Body of pancreas (tissue), 4 donors: ENCODE measurements around the gene UTP25. TPM values are rescaled to one million over a fixed set of nuclear protein-coding genes. Genes with fewer than 3 reads are reported as not detected.
A peak's percentile ranks its signal among the peaks of the same experiment; 100 is the strongest.

Source experiments
- ATAC-seq: fragments of 150-250 bp; one replicate; pipeline ENCODE4 v1.9.1; 2016
- DNase-seq, 4 donors: peaks; one replicate each; pipeline ENCODE4 v3.0.0-alpha.2; 2019
- H3K27ac ChIP-seq, 4 donors: fragments of 200-600 bp; sonication (generic); 1 replicate in 3 of 4; 2 replicates in 1 of 4; pipeline versions ENCODE4 v1.5.1 to v1.6.1; 2016 to 2019; ENCODE audit warnings: mild to moderate bottlenecking in 1 of 4, mixed read lengths in 1 of 4, moderate library complexity in 1 of 4
- H3K27me3 ChIP-seq, 2 donors: fragments of 200-600 bp; sonication (generic); one replicate each; pipeline ENCODE4 v1.6.0; 2016; ENCODE audit warnings: mild to moderate bottlenecking in 1 of 2
- H3K36me3 ChIP-seq, 2 donors: fragments of 200-600 bp; sonication (generic); replicated peaks in 1 of 2; 2 replicates each; pipeline ENCODE4 v1.5.1; 2016; ENCODE audit warnings: low read depth in 2 of 2; ENCODE audit not compliant: insufficient read depth in 1 of 2
- H3K4me1 ChIP-seq: fragments of 200-600 bp; sonication (generic); one replicate; pipeline ENCODE4 v1.6.0; 2016
- H3K4me3 ChIP-seq, 2 donors: fragments of 200-600 bp; sonication (generic); 1 replicate in 1 of 2; 2 replicates in 1 of 2; pipeline ENCODE4 v1.5.1; 2016 to 2019
- H3K9me3 ChIP-seq, 3 donors: fragments of 200-600 bp; sonication (generic); 1 replicate in 2 of 3; 2 replicates in 1 of 3; pipeline ENCODE4 v1.5.1; 2016
- POLR2A ChIP-seq, 3 donors: fragments of 450-650 bp; IDR thresholded peaks; one replicate each; pipeline ENCODE4 v1.6.1; 2016; ENCODE audit warnings: antibody characterized with exemption in 3 of 3, mild to moderate bottlenecking in 2 of 3
- WGBS, 2 donors: methylation state at CpG; one replicate each; pipeline ENCODE4 v1.1.5; 2017; 5-methylcytosine and 5-hydroxymethylcytosine counted together
- intact Hi-C: fragments of 100-400 bp; cut with DNase I; formaldehyde crosslinking; loops from one replicate; pipeline ENCODE4 v1.15.1; 2023
- total RNA-seq, 2 donors: library from RNA; depleted of rRNA; stranded (reverse); fragments of >200 nt; gene quantifications; one replicate each; pipeline ENCODE4 v1.1.0, GENCODE V29; 2016
- TF ChIP-seq, protein P1 (sequence below), 7 experiments: fragments of 450-650 bp in 4 of 7; fragments of 200-600 bp in 3 of 7; sonication (generic) in 3 of 7; IDR thresholded peaks; one replicate each; pipeline ENCODE4 v1.5.1; 2016 to 2019; ENCODE audit warnings: antibody characterized with exemption in 7 of 7

Gene UTP25
- total RNA-seq, 2 donors from 2014 or later, result 2.0 to 5.7 TPM

DNA sequence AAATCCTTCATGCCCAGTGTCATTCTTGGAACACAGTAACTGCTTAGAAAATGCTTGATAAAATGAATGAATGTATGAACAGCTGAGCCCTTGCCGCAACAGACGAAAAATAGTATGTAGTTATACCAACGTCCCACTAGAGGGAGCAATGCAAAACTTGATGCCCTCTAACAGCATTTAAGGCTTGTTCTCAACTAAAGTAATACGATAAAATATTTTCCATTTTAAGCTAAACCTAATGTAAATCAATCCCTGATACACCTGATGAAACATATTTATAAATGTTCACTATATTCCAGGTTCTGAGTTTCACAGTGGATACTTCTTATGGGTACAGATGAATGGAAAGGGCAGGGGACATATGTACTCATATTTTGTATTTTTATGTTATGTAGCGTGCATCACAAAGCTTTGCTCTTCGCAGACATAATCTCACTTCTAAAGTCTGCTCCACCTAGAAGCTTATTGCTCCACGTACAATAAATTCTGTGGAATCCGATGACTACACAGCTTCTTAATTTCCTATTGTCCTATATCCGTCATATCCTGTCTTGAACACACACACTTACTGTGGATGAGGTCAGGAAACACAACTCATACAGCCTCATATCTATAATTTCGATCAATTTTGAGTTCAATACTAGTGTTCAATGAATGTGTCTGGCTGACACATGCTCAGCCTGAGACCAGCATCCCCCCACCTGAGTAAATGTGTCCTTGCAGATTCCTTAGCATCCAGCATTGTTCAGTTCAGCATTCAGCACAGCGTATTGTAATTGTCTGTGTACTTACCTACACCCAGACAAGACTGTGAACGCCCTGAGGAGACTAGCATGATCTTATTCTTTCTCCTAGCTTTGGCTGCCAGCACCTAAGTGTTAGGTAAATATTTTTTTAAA, 4.4 kb upstream of the UTP25 start:
- Histone ChIP-seq H3K36me3 (no peaks in the 10 kb centered on the region), H3K27me3 (no peaks in the 10 kb centered on the region), H3K4me1 (peaks cover 4% of the 10 kb centered on the region), H3K27ac (no peak overlapping the region), H3K9me3 (no peaks in the 10 kb centered on the region), H3K4me3 (no peak overlapping the region)
- TF ChIP-seq, protein P1, sequence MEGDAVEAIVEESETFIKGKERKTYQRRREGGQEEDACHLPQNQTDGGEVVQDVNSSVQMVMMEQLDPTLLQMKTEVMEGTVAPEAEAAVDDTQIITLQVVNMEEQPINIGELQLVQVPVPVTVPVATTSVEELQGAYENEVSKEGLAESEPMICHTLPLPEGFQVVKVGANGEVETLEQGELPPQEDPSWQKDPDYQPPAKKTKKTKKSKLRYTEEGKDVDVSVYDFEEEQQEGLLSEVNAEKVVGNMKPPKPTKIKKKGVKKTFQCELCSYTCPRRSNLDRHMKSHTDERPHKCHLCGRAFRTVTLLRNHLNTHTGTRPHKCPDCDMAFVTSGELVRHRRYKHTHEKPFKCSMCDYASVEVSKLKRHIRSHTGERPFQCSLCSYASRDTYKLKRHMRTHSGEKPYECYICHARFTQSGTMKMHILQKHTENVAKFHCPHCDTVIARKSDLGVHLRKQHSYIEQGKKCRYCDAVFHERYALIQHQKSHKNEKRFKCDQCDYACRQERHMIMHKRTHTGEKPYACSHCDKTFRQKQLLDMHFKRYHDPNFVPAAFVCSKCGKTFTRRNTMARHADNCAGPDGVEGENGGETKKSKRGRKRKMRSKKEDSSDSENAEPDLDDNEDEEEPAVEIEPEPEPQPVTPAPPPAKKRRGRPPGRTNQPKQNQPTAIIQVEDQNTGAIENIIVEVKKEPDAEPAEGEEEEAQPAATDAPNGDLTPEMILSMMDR (IDR thresholded peaks at IDR 0.05), result peak; percentile 45 to 74 (median 65)
- no peak for TF ChIP-seq POLR2A (IDR thresholded peaks at IDR 0.05)
- peak in 2 of 4 donors; percentile 19 to 22 for DNase-seq
- 31 to 32% methylated on average over 12 of the region's 12 CpGs for WGBS, 2 donors
- intact Hi-C loops, result no loop called here
- peak; percentile 23 for ATAC-seq

DNA sequence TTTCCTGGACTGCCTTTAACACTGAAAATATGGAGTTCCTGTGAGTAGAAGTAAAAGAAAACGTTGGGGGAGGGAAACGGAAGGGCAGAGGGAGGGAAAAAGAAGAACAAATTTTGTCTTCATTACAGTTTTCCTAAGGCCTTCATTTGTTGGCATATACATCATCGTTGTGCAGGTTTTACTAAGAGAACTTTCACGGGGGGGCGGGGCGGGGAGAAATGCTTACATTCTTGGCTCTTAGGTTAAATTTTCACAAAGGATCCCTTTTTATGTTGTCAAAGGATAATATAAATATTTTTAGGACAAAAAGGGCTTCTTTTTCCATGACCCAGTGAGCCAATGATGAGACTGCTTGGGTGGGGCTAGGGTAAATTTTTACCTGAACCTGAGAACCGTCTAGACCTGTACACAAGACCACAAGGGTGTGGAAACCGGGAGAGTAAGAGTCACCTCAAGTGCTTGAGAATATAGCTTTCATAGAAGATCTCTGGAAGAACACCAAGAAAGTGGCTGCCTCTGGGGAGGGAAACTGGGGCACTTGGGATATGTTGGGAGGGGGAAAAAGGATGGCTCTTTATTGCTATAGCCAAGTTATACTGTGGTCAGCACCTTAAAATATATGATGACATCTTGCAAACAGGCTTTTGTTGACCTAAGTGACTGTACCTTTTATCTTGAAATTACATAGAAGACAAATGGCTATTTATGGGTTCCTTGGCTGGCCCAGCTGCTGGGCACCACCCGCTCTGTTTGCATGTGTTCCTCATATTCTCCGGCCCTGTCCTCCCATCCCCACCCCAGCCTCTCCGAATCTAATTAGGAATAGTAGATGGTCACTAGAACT, 2.0 kb upstream of the UTP25 start:
- TF ChIP-seq, protein P1 (IDR thresholded peaks at IDR 0.05), result no peak
- TF ChIP-seq POLR2A (IDR thresholded peaks at IDR 0.05), result no peak
- 60 to 64% methylated on average over 11 of the region's 11 CpGs for WGBS, 2 donors
- ATAC-seq, result no peak
- no peak for DNase-seq
- intact Hi-C loops, result no loop called here
- Histone ChIP-seq H3K27me3 (no peaks in the 10 kb centered on the region), H3K36me3 (peaks cover under 1 to 2% of the 10 kb centered on the region in 2 donors), H3K4me1 (peaks cover 15% of the 10 kb centered on the region), H3K27ac (no peak overlapping the region), H3K9me3 (no peaks in the 10 kb centered on the region), H3K4me3 (no peak overlapping the region)

DNA sequence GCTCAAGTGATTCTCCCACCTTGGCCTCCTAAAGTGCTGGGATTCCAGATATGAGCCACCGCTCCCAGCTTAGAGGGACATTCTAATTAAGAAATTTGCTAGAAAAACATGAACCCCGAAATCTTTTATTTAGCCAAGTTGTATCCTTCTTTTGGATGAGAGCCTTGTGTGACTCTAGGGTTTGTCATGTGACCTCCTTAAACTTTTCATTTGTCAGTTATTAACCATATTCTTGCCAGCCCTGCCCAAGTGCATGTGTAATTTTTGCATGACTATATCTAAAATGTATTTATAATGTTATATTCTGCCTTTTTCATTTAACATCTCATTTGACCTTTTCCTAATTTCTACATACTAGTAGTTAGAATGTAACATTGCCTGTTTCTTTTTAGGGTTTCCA, 1.9 kb downstream of the UTP25 start:
- Histone ChIP-seq H3K36me3 (peaks cover 16 to 17% of the 10 kb centered on the region in 2 donors), H3K27ac (no peak overlapping the region), H3K27me3 (no peaks in the 10 kb centered on the region), H3K4me1 (peaks cover 11% of the 10 kb centered on the region), H3K4me3 (no peak overlapping the region), H3K9me3 (no peaks in the 10 kb centered on the region)
- DNase-seq (no peak), ATAC-seq (no peak)
- TF ChIP-seq POLR2A (IDR thresholded peaks at IDR 0.05), result no peak
- TF ChIP-seq, protein P1 (IDR thresholded peaks at IDR 0.05), result no peak
- intact Hi-C loops, result no loop called here
- WGBS, 2 donors, result 81 to 84% methylated on average over 2 of the region's 2 CpGs

DNA sequence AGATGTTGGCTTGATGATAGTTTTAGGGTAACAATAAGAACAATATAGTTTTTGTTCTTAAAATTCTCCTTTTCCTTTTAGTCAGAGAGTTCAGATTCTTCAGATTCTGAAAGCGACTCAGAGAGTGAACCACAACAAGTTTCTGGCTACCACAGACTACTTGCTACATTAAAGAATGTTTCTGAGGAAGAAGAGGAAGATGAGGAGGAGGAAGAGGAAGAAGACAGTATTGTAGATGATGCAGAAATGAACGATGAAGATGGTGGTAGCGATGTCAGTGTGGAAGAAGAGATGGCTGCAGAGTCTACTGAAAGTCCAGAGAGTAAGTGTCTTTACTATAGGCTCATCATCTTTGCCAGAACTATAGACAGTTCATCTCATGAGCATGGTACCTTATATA, 3.0 kb downstream of the UTP25 start:
- 75 to 84% methylated on average over 3 of the region's 3 CpGs for WGBS, 2 donors
- Histone ChIP-seq H3K36me3 (peaks cover 17 to 23% of the 10 kb centered on the region in 2 donors), H3K9me3 (no peaks in the 10 kb centered on the region), H3K27me3 (no peaks in the 10 kb centered on the region), H3K4me1 (peaks cover 11% of the 10 kb centered on the region), H3K27ac (no peak overlapping the region), H3K4me3 (no peak overlapping the region)
- ATAC-seq (no peak), DNase-seq (no peak)
- TF ChIP-seq, protein P1 (IDR thresholded peaks at IDR 0.05), result no peak
- no peak for TF ChIP-seq POLR2A (IDR thresholded peaks at IDR 0.05)
- intact Hi-C loops, result no loop called here
